ENCODE results near the gene KDM4B. TPM values are rescaled to one million over a fixed set of nuclear protein-coding genes. Genes with fewer than 3 reads are reported as not detected.

The KDM4B gene
- total and polyA plus RNA-seq, 4 donors, result 17.1 to 49.5 (median 24.7) TPM

DNA sequence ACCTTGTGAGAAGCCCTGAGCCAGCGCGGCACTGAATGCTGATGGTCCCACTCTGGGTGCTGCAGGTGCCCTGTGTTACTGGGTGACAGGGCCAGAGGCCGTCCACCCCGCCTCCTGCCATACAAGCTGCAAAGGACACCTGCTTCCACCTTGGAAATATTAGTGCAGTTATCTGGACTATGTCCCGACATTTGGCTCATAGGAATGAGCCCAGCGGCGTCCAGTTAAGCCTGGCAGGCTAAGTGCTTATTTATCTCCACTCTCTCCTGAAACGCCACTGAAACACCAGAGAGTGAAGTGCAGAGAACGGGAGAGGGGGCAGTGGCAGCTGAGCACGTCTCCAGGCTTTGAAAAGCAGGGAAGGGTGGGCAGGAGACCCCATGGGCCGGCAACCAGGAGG is 145.8 kb downstream of the KDM4B start:
- peaks cover 2 to 49% (median 16%) of the 10 kb centered on the region in 4 donors for H3K36me3 ChIP-seq (ENCODE audit: control insufficient read depth in 4 of 4, insufficient read depth in 4 of 4, low read length in 4 of 4)

DNA sequence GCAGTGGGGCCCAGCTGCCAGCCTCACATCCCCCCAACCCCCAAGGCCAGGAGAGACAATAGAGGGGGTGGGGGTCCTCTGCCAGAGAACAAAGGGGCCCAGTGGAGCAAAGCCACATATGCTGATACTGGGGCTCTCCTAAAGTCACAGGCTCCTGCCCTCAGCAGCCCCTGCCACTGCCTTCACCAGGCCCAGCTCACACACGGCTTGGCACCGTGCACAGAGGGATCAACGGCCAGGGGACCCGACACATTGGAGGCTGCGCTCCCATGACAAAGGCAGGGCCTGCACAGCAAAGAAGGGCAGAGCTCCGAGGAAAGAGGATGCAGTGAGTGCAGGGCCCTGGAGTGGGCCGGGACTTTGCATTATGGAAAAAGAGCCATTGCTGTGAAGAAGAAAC is 146.4 kb downstream of the KDM4B start:
- Histone ChIP-seq H3K36me3 (ENCODE audit: control insufficient read depth in 4 of 4, insufficient read depth in 4 of 4, low read length in 4 of 4) (peaks cover 6 to 51% (median 16%) of the 10 kb centered on the region in 4 donors), H3K4me3 (no peak overlapping the region), H3K27ac (ENCODE audit: low read depth in 1 of 2, low read length in 1 of 2) (no peak overlapping the region), H3K9ac (ENCODE audit: insufficient read depth in 1 of 2, low read length in 2 of 2) (no peak overlapping the region), H3K4me1 (ENCODE audit: control insufficient read depth in 5 of 5, insufficient read depth in 5 of 5, low read length in 5 of 5) (peaks cover 0 to 7% (median 0%) of the 10 kb centered on the region in 5 donors), H3K27me3 (ENCODE audit: control insufficient read depth in 3 of 3, insufficient read depth in 3 of 3, low read length in 2 of 3) (no peaks in the 10 kb centered on the region), H3K9me3 (ENCODE audit: control insufficient read depth in 4 of 4, insufficient read depth in 3 of 4, low read length in 3 of 4) (no peaks in the 10 kb centered on the region)
- TF ChIP-seq, protein P1, sequence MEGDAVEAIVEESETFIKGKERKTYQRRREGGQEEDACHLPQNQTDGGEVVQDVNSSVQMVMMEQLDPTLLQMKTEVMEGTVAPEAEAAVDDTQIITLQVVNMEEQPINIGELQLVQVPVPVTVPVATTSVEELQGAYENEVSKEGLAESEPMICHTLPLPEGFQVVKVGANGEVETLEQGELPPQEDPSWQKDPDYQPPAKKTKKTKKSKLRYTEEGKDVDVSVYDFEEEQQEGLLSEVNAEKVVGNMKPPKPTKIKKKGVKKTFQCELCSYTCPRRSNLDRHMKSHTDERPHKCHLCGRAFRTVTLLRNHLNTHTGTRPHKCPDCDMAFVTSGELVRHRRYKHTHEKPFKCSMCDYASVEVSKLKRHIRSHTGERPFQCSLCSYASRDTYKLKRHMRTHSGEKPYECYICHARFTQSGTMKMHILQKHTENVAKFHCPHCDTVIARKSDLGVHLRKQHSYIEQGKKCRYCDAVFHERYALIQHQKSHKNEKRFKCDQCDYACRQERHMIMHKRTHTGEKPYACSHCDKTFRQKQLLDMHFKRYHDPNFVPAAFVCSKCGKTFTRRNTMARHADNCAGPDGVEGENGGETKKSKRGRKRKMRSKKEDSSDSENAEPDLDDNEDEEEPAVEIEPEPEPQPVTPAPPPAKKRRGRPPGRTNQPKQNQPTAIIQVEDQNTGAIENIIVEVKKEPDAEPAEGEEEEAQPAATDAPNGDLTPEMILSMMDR (IDR thresholded peaks at IDR 0.05; ENCODE audit: control extremely low read depth, extremely low read depth), result no peak
- 94 to 97% methylated on average over 7 of the region's 7 CpGs for WGBS, 2 donors
- ATAC-seq (ENCODE audit: insufficient read depth, low FRiP score) (no peak), DNase-seq (no peak)

More for the DNA sequence above, 145.8 kb downstream of the KDM4B start:
- DNase-seq, result no peak
- 89 to 91% methylated on average over 11 of the region's 11 CpGs for WGBS, 2 donors
- no peak overlapping the region for H3K27ac ChIP-seq (ENCODE audit: low read depth in 1 of 2, low read length in 1 of 2)
- H3K9me3 ChIP-seq (ENCODE audit: control insufficient read depth in 4 of 4, insufficient read depth in 3 of 4, low read length in 3 of 4), result no peaks in the 10 kb centered on the region
- H3K27me3 ChIP-seq (ENCODE audit: control insufficient read depth in 3 of 3, insufficient read depth in 3 of 3, low read length in 2 of 3), result no peaks in the 10 kb centered on the region
- H3K4me3 ChIP-seq, result no peak overlapping the region
- no peak for ATAC-seq (ENCODE audit: insufficient read depth, low FRiP score)
- TF ChIP-seq, protein P1 (IDR thresholded peaks at IDR 0.05; ENCODE audit: control extremely low read depth, extremely low read depth), result no peak
- peaks cover 0 to 7% (median 0%) of the 10 kb centered on the region in 5 donors for H3K4me1 ChIP-seq (ENCODE audit: control insufficient read depth in 5 of 5, insufficient read depth in 5 of 5, low read length in 5 of 5)
- no peak overlapping the region for H3K9ac ChIP-seq (ENCODE audit: insufficient read depth in 1 of 2, low read length in 2 of 2)

DNA sequence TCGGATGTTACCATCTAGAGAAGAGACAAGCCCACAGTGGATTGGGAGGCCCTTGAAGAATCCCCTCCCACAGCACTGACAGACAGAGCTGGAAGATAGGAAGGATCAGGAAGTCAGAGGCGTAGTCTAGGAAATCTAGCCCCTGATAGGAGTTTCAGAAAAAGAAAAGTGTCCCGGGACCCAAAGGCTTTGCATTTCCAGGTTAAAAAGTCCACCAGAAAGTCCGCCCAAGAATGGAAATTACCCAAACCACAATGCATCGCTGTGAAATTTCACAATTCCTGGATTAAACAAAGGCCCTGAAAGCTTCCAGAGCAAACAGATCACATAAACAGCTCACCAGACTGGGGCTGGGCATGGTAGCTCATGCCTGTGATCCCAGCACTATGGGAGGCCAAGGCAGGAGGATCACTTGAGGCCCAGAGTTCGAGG is 146.9 kb downstream of the KDM4B start:
- Histone ChIP-seq H3K4me1 (ENCODE audit: control insufficient read depth in 5 of 5, insufficient read depth in 5 of 5, low read length in 5 of 5) (peaks cover 0 to 7% (median 0%) of the 10 kb centered on the region in 5 donors), H3K27ac (ENCODE audit: low read depth in 1 of 2, low read length in 1 of 2) (no peak overlapping the region), H3K27me3 (ENCODE audit: control insufficient read depth in 3 of 3, insufficient read depth in 3 of 3, low read length in 2 of 3) (no peaks in the 10 kb centered on the region), H3K9ac (ENCODE audit: insufficient read depth in 1 of 2, low read length in 2 of 2) (no peak overlapping the region), H3K36me3 (ENCODE audit: control insufficient read depth in 4 of 4, insufficient read depth in 4 of 4, low read length in 4 of 4) (peaks cover 6 to 49% (median 17%) of the 10 kb centered on the region in 4 donors), H3K4me3 (no peak overlapping the region), H3K9me3 (ENCODE audit: control insufficient read depth in 4 of 4, insufficient read depth in 3 of 4, low read length in 3 of 4) (no peaks in the 10 kb centered on the region)
- TF ChIP-seq, protein P1 (IDR thresholded peaks at IDR 0.05; ENCODE audit: control extremely low read depth, extremely low read depth), result no peak
- 84% methylated on average over 6 of the region's 6 CpGs for WGBS, 2 donors
- ATAC-seq (ENCODE audit: insufficient read depth, low FRiP score) (no peak), DNase-seq (no peak)

DNA sequence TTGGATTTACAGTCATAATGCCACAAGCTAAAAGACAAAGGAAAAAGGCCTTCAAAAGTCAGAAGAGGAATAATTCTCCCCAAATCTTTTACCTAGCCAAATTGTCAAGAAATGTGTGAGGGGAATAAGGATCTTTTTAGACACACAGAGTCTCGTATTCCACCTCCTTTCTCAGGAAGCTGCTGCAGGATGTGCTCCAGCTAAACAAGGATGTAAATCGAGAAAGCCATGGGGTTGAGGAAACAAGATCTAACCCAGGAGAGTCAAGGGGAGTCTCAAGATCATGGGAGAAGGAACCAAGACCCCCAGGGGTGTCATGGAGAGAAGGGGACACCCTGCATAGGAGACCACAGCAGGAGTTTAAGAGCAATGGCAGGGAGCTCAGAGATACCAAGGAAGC is 147.4 kb downstream of the KDM4B start:
- ATAC-seq (ENCODE audit: insufficient read depth, low FRiP score), result no peak
- Histone ChIP-seq H3K27me3 (ENCODE audit: control insufficient read depth in 3 of 3, insufficient read depth in 3 of 3, low read length in 2 of 3) (no peaks in the 10 kb centered on the region), H3K9me3 (ENCODE audit: control insufficient read depth in 4 of 4, insufficient read depth in 3 of 4, low read length in 3 of 4) (no peaks in the 10 kb centered on the region), H3K27ac (ENCODE audit: low read depth in 1 of 2, low read length in 1 of 2) (no peak overlapping the region), H3K9ac (ENCODE audit: insufficient read depth in 1 of 2, low read length in 2 of 2) (no peak overlapping the region), H3K4me3 (no peak overlapping the region), H3K4me1 (ENCODE audit: control insufficient read depth in 5 of 5, insufficient read depth in 5 of 5, low read length in 5 of 5) (peaks cover 0 to 7% (median 0%) of the 10 kb centered on the region in 5 donors), H3K36me3 (ENCODE audit: control insufficient read depth in 4 of 4, insufficient read depth in 4 of 4, low read length in 4 of 4) (peaks cover 6 to 48% (median 19%) of the 10 kb centered on the region in 4 donors)
- 89 to 91% methylated on average over 2 of the region's 2 CpGs for WGBS, 2 donors
- TF ChIP-seq, protein P1 (IDR thresholded peaks at IDR 0.05; ENCODE audit: control extremely low read depth, extremely low read depth), result no peak
- DNase-seq, result no peak
